Stimulated activated naive B cell treated with anti-CD40 and anti-IgM and Interleukin-4, amounts not matched to agents 10 μg/mL and 1 μg/mL and 100 μg/mL, for 72 hours (primary cell): Measurements from ENCODE around the gene STRN3.
"Not testable (repeated sequence)": the region's sequence is repeated elsewhere in the genome, so short reads cannot be mapped to it uniquely, and the experiment has no call there.

ENCODE experiments used
- ATAC-seq, 2 donors: fragments of 150-1000 bp; cut with Tn5 transposase; replicated peaks; 2 replicates each; pipeline ENCODE4 v1.10.0; 2021; ENCODE audit warnings: moderate library complexity in 1 of 2
- DNase-seq: peaks from one replicate; pipeline ENCODE4 v3.0.0; 2021
- H3K27ac Mint-ChIP-seq: one replicate; pipeline ENCODE4 v1.8.0; 2022; ENCODE audit warnings: mild to moderate bottlenecking, mixed read lengths
- H3K27me3 Mint-ChIP-seq, 2 donors: one replicate each; pipeline ENCODE4 v1.8.0; 2022; ENCODE audit warnings: mixed read lengths in 2 of 2
- H3K36me3 Mint-ChIP-seq, 2 donors: one replicate each; pipeline ENCODE4 v1.8.0; 2022; ENCODE audit warnings: mixed read lengths in 2 of 2, mild to moderate bottlenecking in 1 of 2
- H3K4me1 Mint-ChIP-seq, 2 donors: one replicate each; pipeline ENCODE4 v1.8.0; 2022; ENCODE audit warnings: mixed read lengths in 2 of 2, mild to moderate bottlenecking in 1 of 2
- H3K4me3 Mint-ChIP-seq, 2 donors: one replicate each; pipeline ENCODE4 v1.8.0; 2022; ENCODE audit warnings: mild to moderate bottlenecking in 2 of 2, mixed read lengths in 2 of 2, moderate library complexity in 1 of 2
- H3K9me3 Mint-ChIP-seq, 2 donors: one replicate each; pipeline ENCODE4 v1.8.0; 2022; ENCODE audit warnings: mixed read lengths in 2 of 2, mild to moderate bottlenecking in 1 of 2

STRN3 gene

GRCh38 chr14:30961330-30961729, 64.8 kb downstream of the STRN3 start:
- DNase-seq (no peak), ATAC-seq (no peak)
- H3K36me3 Mint-ChIP-seq: peaks cover 43 to 46% of the 10 kb centered on the region in 2 donors
- H3K27me3 Mint-ChIP-seq: no peaks in the 10 kb centered on the region
- H3K27ac Mint-ChIP-seq: no peak overlapping the region
- peaks cover 27 to 73% of the 10 kb centered on the region in 2 donors for H3K4me1 Mint-ChIP-seq
- no peak overlapping the region for H3K4me3 Mint-ChIP-seq
- H3K9me3 Mint-ChIP-seq: peaks cover 6 to 12% of the 10 kb centered on the region in 2 donors

GRCh38 chr14:30960216-30960615, 66.0 kb downstream of the STRN3 start:
- Mint-ChIP-seq H3K4me3 (no peak overlapping the region), H3K36me3 (peaks cover 33 to 38% of the 10 kb centered on the region in 2 donors), H3K4me1 (peaks cover 24 to 67% of the 10 kb centered on the region in 2 donors), H3K27me3 (no peaks in the 10 kb centered on the region), H3K9me3 (peaks cover 0 to 8% of the 10 kb centered on the region in 2 donors), H3K27ac (no peak overlapping the region)
- no peak for DNase-seq
- peak in 1 of 2 donors; percentile 29 for ATAC-seq

DNA sequence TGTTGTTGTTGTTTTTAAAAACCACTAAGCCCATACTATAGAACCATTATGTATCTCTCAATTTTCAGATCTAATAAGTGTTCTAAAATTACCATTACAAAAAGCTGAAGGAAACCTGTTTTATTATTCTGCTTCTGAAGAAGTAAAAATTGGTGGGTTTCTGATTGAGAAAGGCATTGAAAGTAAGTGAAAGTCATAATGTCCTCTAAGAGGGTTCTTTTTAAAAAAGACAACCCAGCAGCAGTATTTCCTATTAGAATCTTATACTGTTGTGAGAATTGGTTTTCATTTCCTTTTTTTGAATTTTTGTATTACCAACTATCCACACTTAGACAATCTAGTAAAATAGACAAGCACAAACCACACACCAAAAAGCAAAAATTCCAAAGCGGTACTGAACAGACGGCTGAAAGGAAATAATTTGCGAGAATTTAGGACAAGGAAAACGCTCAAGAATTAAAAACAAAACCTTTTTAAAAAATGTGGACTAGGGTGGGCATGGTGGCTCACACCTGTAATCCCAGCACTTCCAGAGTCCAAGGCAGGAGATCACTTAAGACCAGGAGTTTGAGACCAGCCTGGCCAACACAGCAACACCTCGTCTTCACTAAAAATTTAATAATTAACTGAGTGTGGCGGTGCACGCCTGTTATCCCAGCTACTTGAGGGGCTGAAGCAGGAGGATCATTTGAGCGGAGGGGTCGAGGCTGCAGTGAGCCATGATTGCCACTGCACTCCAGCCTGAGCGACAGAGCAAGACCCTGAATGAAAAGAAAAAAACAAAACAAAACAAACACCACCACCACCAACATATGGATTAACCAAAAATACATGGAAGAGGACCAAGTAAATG, 67.4 kb downstream of the STRN3 start:
- H3K9me3 Mint-ChIP-seq: peaks cover 0 to 6% of the 10 kb centered on the region in 2 donors
- peaks cover 22 to 58% of the 10 kb centered on the region in 2 donors for H3K4me1 Mint-ChIP-seq
- H3K36me3 Mint-ChIP-seq: peaks cover 23 to 29% of the 10 kb centered on the region in 2 donors
- ATAC-seq (peak; percentile 63 to 69), DNase-seq (no peak)
- no peaks in the 10 kb centered on the region for H3K27me3 Mint-ChIP-seq
- peak overlapping the region; percentile 47 for H3K27ac Mint-ChIP-seq
- H3K4me3 Mint-ChIP-seq: peak overlapping the region; percentile 36 to 39

- no peak for DNase-seq
- ATAC-seq: no peak
- no peaks in the 10 kb centered on the region for H3K27me3 Mint-ChIP-seq
- no peak overlapping the region for H3K27ac Mint-ChIP-seq
- H3K36me3 Mint-ChIP-seq: peaks cover 20 to 22% of the 10 kb centered on the region in 2 donors
- peaks cover 18 to 51% of the 10 kb centered on the region in 2 donors for H3K4me1 Mint-ChIP-seq
- no peak overlapping the region for H3K4me3 Mint-ChIP-seq
- peaks cover 0 to 4% of the 10 kb centered on the region in 2 donors for H3K9me3 Mint-ChIP-seq
These were observed 68.3 kb downstream of the STRN3 start for GRCh38 chr14:30957813-30958370.

DNA sequence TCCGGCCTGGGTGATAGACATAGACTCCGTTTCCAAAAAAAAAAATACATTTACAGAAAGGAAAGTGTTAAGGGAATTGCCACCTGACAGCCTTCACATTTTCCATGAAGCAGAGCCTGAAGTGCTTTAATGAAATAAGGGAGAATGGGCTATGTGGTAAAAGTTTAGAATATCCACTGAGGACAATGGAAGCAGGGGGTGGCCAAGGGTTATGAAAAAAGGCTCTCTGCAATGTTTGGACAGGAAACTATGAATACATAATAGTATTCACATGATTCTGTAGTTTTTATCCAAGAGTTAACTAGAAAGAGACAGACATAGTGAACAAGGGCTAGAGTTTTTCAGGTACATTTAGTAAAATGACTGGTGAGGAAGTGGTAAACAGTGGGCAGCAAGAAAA, 76.5 kb downstream of the STRN3 start:
- Mint-ChIP-seq H3K9me3 (no peaks in the 10 kb centered on the region), H3K27me3 (no peaks in the 10 kb centered on the region), H3K4me3 (no peak overlapping the region), H3K4me1 (peaks cover 1 to 2% of the 10 kb centered on the region in 2 donors), H3K27ac (peak overlapping the region; percentile 52), H3K36me3 (peaks cover 31 to 46% of the 10 kb centered on the region in 2 donors)
- ATAC-seq: no peak
- DNase-seq: no peak

GRCh38 chr14:30943694-30944093, 82.5 kb downstream of the STRN3 start:
- Mint-ChIP-seq H3K4me3 (no peak overlapping the region), H3K4me1 (peaks cover 0 to 3% of the 10 kb centered on the region in 2 donors), H3K9me3 (no peaks in the 10 kb centered on the region), H3K27ac (no peak overlapping the region), H3K36me3 (peaks cover 32 to 62% of the 10 kb centered on the region in 2 donors), H3K27me3 (no peaks in the 10 kb centered on the region)
- ATAC-seq (no peak), DNase-seq (no peak)

DNA sequence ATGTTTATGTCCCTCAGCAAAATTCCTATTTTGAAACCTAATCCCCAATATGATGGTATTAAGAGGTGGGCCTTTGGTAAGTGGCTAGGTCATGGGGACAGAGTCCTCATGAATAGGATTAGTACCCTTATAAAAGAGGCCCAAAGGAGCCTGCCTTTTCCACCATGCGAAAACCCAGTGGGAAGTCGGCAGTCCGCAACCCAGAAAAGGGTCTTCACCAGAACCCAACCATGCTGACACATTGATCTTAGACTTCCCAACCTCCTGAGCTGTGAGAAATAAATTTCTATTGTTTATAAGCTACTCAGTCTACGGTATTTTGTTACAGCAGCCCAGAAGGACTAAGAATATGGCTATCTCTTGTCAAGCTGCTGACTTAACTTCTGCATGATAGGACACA, 85.3 kb downstream of the STRN3 start:
- no peak overlapping the region for H3K4me3 Mint-ChIP-seq
- no peak for DNase-seq
- peaks cover 23 to 46% of the 10 kb centered on the region in 2 donors for H3K36me3 Mint-ChIP-seq
- H3K9me3 Mint-ChIP-seq: no peaks in the 10 kb centered on the region
- no peak for ATAC-seq
- no peaks in the 10 kb centered on the region for H3K27me3 Mint-ChIP-seq
- H3K4me1 Mint-ChIP-seq: peaks cover 0 to 1% of the 10 kb centered on the region in 2 donors
- H3K27ac Mint-ChIP-seq: peak overlapping the region; percentile 21

DNA sequence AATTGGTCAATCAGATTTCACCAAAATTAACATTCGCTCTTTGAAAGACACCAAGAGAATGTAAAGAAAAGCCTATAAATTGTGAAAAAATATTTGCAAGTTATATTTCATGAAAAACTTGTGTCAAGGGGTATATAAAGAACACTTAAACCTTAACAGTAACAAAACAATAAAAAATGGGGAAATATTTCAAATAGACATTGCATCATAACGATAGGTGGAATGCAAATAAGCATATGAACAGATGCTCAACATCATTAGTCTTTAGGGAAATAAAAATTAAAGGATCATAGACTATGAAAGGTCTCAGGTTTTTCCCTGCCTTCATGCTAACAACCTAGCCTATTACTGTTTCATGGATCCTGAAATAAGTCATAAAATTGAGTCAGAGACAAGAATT, 87.6 kb downstream of the STRN3 start:
- ATAC-seq (no peak), DNase-seq (no peak)
- Mint-ChIP-seq H3K9me3 (no peaks in the 10 kb centered on the region), H3K36me3 (peaks cover 22 to 42% of the 10 kb centered on the region in 2 donors), H3K27ac (no peak overlapping the region), H3K4me3 (no peak overlapping the region), H3K4me1 (peaks cover 0 to 1% of the 10 kb centered on the region in 2 donors), H3K27me3 (no peaks in the 10 kb centered on the region)

GRCh38 chr14:30935445-30935844, 90.7 kb downstream of the STRN3 start:
- H3K27ac Mint-ChIP-seq: no peak overlapping the region
- DNase-seq (no peak), ATAC-seq (no peak)
- peaks cover 0 to 1% of the 10 kb centered on the region in 2 donors for H3K4me1 Mint-ChIP-seq
- H3K27me3 Mint-ChIP-seq: no peaks in the 10 kb centered on the region
- H3K36me3 Mint-ChIP-seq: peaks cover 15 to 29% of the 10 kb centered on the region in 2 donors
- H3K9me3 Mint-ChIP-seq: no peaks in the 10 kb centered on the region
- H3K4me3 Mint-ChIP-seq: no peak overlapping the region

DNA sequence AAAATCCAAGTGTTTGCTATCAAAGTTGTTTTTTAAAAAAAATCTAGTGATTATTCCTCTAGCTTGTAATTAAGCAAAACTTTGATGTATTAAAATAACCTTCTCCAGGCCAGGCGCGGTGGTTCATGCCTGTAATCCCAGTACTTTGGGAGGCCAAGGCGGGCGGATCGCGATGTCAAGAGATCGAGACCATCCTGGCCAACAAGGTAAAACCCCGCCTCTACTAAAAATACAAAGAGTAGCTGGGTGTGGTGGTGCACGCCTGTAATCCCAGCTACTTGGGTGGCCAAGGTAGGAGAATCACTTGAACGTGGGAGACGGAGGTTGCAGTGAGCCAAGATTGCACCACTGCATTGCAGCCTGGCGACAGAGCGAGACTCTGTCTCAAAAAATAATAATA, 92.2 kb downstream of the STRN3 start:
- not testable (repeated sequence) for H3K4me3 Mint-ChIP-seq, H3K27ac Mint-ChIP-seq, DNase-seq, H3K4me1 Mint-ChIP-seq, H3K9me3 Mint-ChIP-seq, H3K27me3 Mint-ChIP-seq, ATAC-seq
- peaks cover 14 to 21% of the 10 kb centered on the region in 2 donors for H3K36me3 Mint-ChIP-seq

- H3K27me3 Mint-ChIP-seq: no peaks in the 10 kb centered on the region
- DNase-seq (no peak), ATAC-seq (peak in 1 of 2 donors; percentile 47)
- H3K4me3 Mint-ChIP-seq: no peak overlapping the region
- H3K4me1 Mint-ChIP-seq: peaks cover 0 to 13% of the 10 kb centered on the region in 2 donors
- H3K27ac Mint-ChIP-seq: no peak overlapping the region
- H3K9me3 Mint-ChIP-seq: no peaks in the 10 kb centered on the region
- H3K36me3 Mint-ChIP-seq: peaks cover 6 to 16% of the 10 kb centered on the region in 2 donors
These were observed 97.7 kb downstream of the STRN3 start for GRCh38 chr14:30928462-30928861.

- ATAC-seq (no peak), DNase-seq (no peak)
- Mint-ChIP-seq H3K27me3 (no peaks in the 10 kb centered on the region), H3K36me3 (peaks cover 7 to 31% of the 10 kb centered on the region in 2 donors), H3K9me3 (no peaks in the 10 kb centered on the region), H3K27ac (no peak overlapping the region), H3K4me1 (peaks cover 4 to 19% of the 10 kb centered on the region in 2 donors), H3K4me3 (no peak overlapping the region)
These were observed 100.9 kb downstream of the STRN3 start for GRCh38 chr14:30925254-30925653.

- H3K27me3 Mint-ChIP-seq: no peaks in the 10 kb centered on the region
- H3K27ac Mint-ChIP-seq: no peak overlapping the region
- peaks cover 10 to 32% of the 10 kb centered on the region in 2 donors for H3K36me3 Mint-ChIP-seq
- ATAC-seq (no peak), DNase-seq (no peak)
- H3K4me3 Mint-ChIP-seq: no peak overlapping the region
- peaks cover 4 to 6% of the 10 kb centered on the region in 2 donors for H3K4me1 Mint-ChIP-seq
- H3K9me3 Mint-ChIP-seq: no peaks in the 10 kb centered on the region
These were observed 104.4 kb downstream of the STRN3 start for GRCh38 chr14:30921788-30922187.

DNA sequence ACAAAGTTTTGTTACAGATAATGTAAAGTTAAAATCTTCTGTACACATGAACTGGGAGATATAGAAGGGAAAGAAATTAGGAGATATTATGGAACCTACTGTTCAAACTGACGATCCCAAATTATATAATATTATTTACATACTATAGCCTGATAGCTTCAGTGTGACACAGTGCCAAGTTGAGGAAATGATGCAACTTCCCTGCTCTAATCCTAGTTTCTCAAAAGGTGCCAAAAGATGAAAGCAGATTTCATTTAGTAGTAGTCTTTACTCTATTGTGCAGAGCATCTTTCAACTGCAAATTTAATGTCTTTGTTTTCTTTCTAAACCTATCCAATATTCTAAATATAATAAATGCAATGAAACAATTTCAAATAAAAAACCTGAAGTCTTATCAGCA, 104.9 kb downstream of the STRN3 start:
- H3K4me3 Mint-ChIP-seq: no peak overlapping the region
- peaks cover 4 to 6% of the 10 kb centered on the region in 2 donors for H3K4me1 Mint-ChIP-seq
- H3K27ac Mint-ChIP-seq: no peak overlapping the region
- no peak for DNase-seq
- no peaks in the 10 kb centered on the region for H3K9me3 Mint-ChIP-seq
- H3K27me3 Mint-ChIP-seq: no peaks in the 10 kb centered on the region
- no peak for ATAC-seq
- H3K36me3 Mint-ChIP-seq: peaks cover 12 to 32% of the 10 kb centered on the region in 2 donors

DNA sequence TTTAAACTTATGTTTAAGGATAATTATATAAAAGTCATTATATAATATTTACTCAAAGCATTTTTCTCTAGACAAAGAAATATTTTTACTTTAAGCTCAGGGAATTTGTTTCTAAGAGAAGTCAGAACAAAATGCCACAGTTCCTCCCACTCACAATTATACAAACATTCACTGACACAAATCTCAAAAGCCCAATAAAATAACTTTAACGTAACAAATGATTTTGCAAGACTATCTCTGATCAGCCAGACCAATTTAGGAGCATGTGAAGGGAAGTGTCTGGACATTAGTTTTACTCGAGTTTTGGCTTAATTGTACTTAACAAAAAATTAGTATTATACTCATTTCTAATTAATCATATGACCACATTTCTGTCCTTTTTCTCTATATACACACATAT, 110.6 kb downstream of the STRN3 start:
- Mint-ChIP-seq H3K27me3 (no peaks in the 10 kb centered on the region), H3K27ac (no peak overlapping the region), H3K4me3 (no peak overlapping the region), H3K9me3 (no peaks in the 10 kb centered on the region), H3K4me1 (peaks cover under 1 to 2% of the 10 kb centered on the region in 2 donors), H3K36me3 (peaks cover 12 to 21% of the 10 kb centered on the region in 2 donors)
- no peak for DNase-seq
- no peak for ATAC-seq
